ENCODE data around the gene DDT. TPM values are rescaled to one million over a fixed set of nuclear protein-coding genes. Genes with fewer than 3 reads are reported as not detected.
"Not testable (repeated sequence)": the region's sequence is repeated elsewhere in the genome, so short reads cannot be mapped to it uniquely, and the experiment has no call there.

Gene DDT
- total and polyA plus RNA-seq, 7 donors, result 57.3 to 239 (median 85.3) TPM

GRCh38 chr22:23969071-23969470, 5.2 kb downstream of the DDT start:
- Histone ChIP-seq H3K4me1 (peaks cover 7% of the 10 kb centered on the region), H3K27ac (no peak overlapping the region), H3K9me3 (no peaks in the 10 kb centered on the region), H3K4me3 (peak overlapping the region; percentile 1), H3K27me3 (ENCODE audit: insufficient read depth in 3 of 3, low read length in 2 of 3) (no peaks in the 10 kb centered on the region), H3K36me3 (ENCODE audit: insufficient read depth in 1 of 2, low read depth in 1 of 2) (peaks cover 0 to 31% of the 10 kb centered on the region in 2 donors)
- no peak for ATAC-seq
- 80 to 96% (median 87%) methylated on average over 3 of the region's 3 CpGs for WGBS, 3 donors
- intact Hi-C loops (cut with DNase I), result no loop called here
- TF ChIP-seq CTCF (IDR thresholded peaks at IDR 0.05), result no peak
- DNase-seq, result no peak

- H3K4me3 ChIP-seq; H3K27ac ChIP-seq; H3K9me3 ChIP-seq; H3K4me1 ChIP-seq; DNase-seq; H3K27me3 ChIP-seq (ENCODE audit: insufficient read depth in 3 of 3, low read length in 2 of 3); intact Hi-C loops (cut with DNase I): not testable (repeated sequence)
- peak; percentile 96 to 98 (median 98) for ATAC-seq
- H3K36me3 ChIP-seq (ENCODE audit: insufficient read depth in 1 of 2, low read depth in 1 of 2), result peaks cover 0 to 26% of the 10 kb centered on the region in 2 donors
- no CpG with 5 or more reads among the region's 30 CpGs for WGBS, 3 donors
Measured at GRCh38 chr22:23966568-23966967, 7.7 kb downstream of the DDT start, which contains the start of gene DDTL. DDTL (plus strand) TSS chr22:23966888; CDS start chr22:23966915, 27 bp downstream.

GRCh38 chr22:23966094-23966493, 8.1 kb downstream of the DDT start:
- whole genome bisulfite sequencing, 3 donors, result no CpG with 5 or more reads among the region's 18 CpGs
- H3K4me1 ChIP-seq; H3K27me3 ChIP-seq (ENCODE audit: insufficient read depth in 3 of 3, low read length in 2 of 3); H3K4me3 ChIP-seq; intact Hi-C loops (cut with DNase I); H3K27ac ChIP-seq; H3K9me3 ChIP-seq; DNase-seq: not testable (repeated sequence)
- peak; percentile 43 to 56 (median 46) for ATAC-seq
- H3K36me3 ChIP-seq (ENCODE audit: insufficient read depth in 1 of 2, low read depth in 1 of 2), result peaks cover 0 to 22% of the 10 kb centered on the region in 2 donors

GRCh38 chr22:23961084-23961771, 13.0 kb downstream of the DDT start, which contains the start of gene GSTT2B:
GSTT2B (minus strand) TSS chr22:23961195; CDS start chr22:23961131, 64 bp downstream.
- DNase-seq; intact Hi-C loops (cut with DNase I); H3K9me3 ChIP-seq; H3K36me3 ChIP-seq (ENCODE audit: insufficient read depth in 1 of 2, low read depth in 1 of 2); H3K4me1 ChIP-seq; H3K27ac ChIP-seq; H3K27me3 ChIP-seq (ENCODE audit: insufficient read depth in 3 of 3, low read length in 2 of 3); H3K4me3 ChIP-seq: not testable (repeated sequence)
- ATAC-seq, result peak; percentile 72 to 91 (median 81)
- no CpG with 5 or more reads among the region's 43 CpGs for WGBS, 3 donors

GRCh38 chr22:23956301-23956900, 17.8 kb downstream of the DDT start:
- not testable (repeated sequence) for H3K9me3 ChIP-seq; H3K4me3 ChIP-seq; H3K36me3 ChIP-seq (ENCODE audit: insufficient read depth in 1 of 2, low read depth in 1 of 2); H3K27ac ChIP-seq; H3K27me3 ChIP-seq (ENCODE audit: insufficient read depth in 3 of 3, low read length in 2 of 3); H3K4me1 ChIP-seq
- TF ChIP-seq CTCF (IDR thresholded peaks at IDR 0.05), result peak; percentile 88
- ATAC-seq (peak; percentile 70 to 81 (median 77)), DNase-seq (peak; percentile 66 to 77)
- WGBS, 3 donors, result 19 to 28% (median 20%) methylated on average over 12 of the region's 12 CpGs
- intact Hi-C loops (cut with DNase I), result loop anchor here in 1 of 2 donors (5.0 kb wide), 2 partner anchors 94 to 414 kb away; no protein-coding TSS in a partner anchor

GRCh38 chr22:23955886-23956285, 18.4 kb downstream of the DDT start:
- not testable (repeated sequence) for H3K4me3 ChIP-seq; ATAC-seq; H3K36me3 ChIP-seq (ENCODE audit: insufficient read depth in 1 of 2, low read depth in 1 of 2); H3K27ac ChIP-seq; H3K9me3 ChIP-seq; H3K4me1 ChIP-seq; DNase-seq; H3K27me3 ChIP-seq (ENCODE audit: insufficient read depth in 3 of 3, low read length in 2 of 3)
- 69 to 77% (median 75%) methylated on average over 6 of the region's 8 CpGs for WGBS, 3 donors
- intact Hi-C loops (cut with DNase I), result loop anchor here in 1 of 2 donors (5.0 kb wide), 2 partner anchors 94 to 414 kb away; no protein-coding TSS in a partner anchor

- 77 to 89% (median 84%) methylated on average over 3 to 6 of the region's 6 CpGs for WGBS, 3 donors
- H3K27ac ChIP-seq; H3K27me3 ChIP-seq (ENCODE audit: insufficient read depth in 3 of 3, low read length in 2 of 3); H3K4me1 ChIP-seq; H3K36me3 ChIP-seq (ENCODE audit: insufficient read depth in 1 of 2, low read depth in 1 of 2); H3K4me3 ChIP-seq; ATAC-seq; H3K9me3 ChIP-seq; DNase-seq: not testable (repeated sequence)
- intact Hi-C loops (cut with DNase I), result loop anchor here in 1 of 2 donors (5.0 kb wide), 2 partner anchors 93 to 413 kb away; no protein-coding TSS in a partner anchor
Measured at GRCh38 chr22:23954991-23955305, 19.3 kb downstream of the DDT start.

GRCh38 chr22:23954193-23954990, 19.8 kb downstream of the DDT start:
- DNase-seq; H3K27me3 ChIP-seq (ENCODE audit: insufficient read depth in 3 of 3, low read length in 2 of 3); H3K9me3 ChIP-seq; H3K4me3 ChIP-seq; ATAC-seq; H3K27ac ChIP-seq; H3K4me1 ChIP-seq; intact Hi-C loops (cut with DNase I); H3K36me3 ChIP-seq (ENCODE audit: insufficient read depth in 1 of 2, low read depth in 1 of 2): not testable (repeated sequence)
- WGBS, 3 donors, result 69 to 90% (median 83%) methylated on average over 8 of the region's 8 CpGs

- H3K4me1 ChIP-seq; H3K4me3 ChIP-seq; H3K36me3 ChIP-seq (ENCODE audit: insufficient read depth in 1 of 2, low read depth in 1 of 2); ATAC-seq; H3K27ac ChIP-seq; H3K9me3 ChIP-seq; DNase-seq; H3K27me3 ChIP-seq (ENCODE audit: insufficient read depth in 3 of 3, low read length in 2 of 3); intact Hi-C loops (cut with DNase I): not testable (repeated sequence)
- 62 to 81% (median 64%) methylated on average over 3 to 4 of the region's 4 CpGs for WGBS, 3 donors
Measured at GRCh38 chr22:23953485-23953884, 20.8 kb downstream of the DDT start.
